ENCODE results near the gene ZNF385B.
A peak's percentile ranks its signal among the peaks of the same experiment; 100 is the strongest.

The ZNF385B gene

DNA sequence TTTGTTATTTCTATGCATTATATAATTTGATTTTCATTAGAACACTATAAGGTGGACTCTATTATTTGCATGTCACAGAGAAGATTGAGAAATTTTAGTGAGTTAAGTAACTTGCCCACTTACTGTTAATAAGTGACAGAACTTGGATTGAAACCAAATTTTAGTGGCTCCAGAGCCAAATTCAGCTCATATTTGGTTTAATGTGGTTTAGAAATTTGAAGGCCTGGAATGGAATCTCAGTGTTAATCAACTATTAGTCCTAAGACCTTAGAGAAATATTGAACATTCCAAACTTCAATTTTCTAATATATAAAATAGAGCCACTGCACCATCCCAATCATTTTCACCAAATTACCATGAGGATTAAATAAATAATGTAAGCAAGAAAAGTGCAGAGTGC, 281.6 kb downstream of the ZNF385B start:
- no peak overlapping the region for H3K4me3 ChIP-seq (ENCODE audit: low read length)
- no peak for DNase-seq (ENCODE audit: low read depth)
- TF ChIP-seq, protein P1, sequence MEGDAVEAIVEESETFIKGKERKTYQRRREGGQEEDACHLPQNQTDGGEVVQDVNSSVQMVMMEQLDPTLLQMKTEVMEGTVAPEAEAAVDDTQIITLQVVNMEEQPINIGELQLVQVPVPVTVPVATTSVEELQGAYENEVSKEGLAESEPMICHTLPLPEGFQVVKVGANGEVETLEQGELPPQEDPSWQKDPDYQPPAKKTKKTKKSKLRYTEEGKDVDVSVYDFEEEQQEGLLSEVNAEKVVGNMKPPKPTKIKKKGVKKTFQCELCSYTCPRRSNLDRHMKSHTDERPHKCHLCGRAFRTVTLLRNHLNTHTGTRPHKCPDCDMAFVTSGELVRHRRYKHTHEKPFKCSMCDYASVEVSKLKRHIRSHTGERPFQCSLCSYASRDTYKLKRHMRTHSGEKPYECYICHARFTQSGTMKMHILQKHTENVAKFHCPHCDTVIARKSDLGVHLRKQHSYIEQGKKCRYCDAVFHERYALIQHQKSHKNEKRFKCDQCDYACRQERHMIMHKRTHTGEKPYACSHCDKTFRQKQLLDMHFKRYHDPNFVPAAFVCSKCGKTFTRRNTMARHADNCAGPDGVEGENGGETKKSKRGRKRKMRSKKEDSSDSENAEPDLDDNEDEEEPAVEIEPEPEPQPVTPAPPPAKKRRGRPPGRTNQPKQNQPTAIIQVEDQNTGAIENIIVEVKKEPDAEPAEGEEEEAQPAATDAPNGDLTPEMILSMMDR (IDR thresholded peaks at IDR 0.05; ENCODE audit: insufficient read depth, low read depth, low read length, missing control alignments): no peak

DNA sequence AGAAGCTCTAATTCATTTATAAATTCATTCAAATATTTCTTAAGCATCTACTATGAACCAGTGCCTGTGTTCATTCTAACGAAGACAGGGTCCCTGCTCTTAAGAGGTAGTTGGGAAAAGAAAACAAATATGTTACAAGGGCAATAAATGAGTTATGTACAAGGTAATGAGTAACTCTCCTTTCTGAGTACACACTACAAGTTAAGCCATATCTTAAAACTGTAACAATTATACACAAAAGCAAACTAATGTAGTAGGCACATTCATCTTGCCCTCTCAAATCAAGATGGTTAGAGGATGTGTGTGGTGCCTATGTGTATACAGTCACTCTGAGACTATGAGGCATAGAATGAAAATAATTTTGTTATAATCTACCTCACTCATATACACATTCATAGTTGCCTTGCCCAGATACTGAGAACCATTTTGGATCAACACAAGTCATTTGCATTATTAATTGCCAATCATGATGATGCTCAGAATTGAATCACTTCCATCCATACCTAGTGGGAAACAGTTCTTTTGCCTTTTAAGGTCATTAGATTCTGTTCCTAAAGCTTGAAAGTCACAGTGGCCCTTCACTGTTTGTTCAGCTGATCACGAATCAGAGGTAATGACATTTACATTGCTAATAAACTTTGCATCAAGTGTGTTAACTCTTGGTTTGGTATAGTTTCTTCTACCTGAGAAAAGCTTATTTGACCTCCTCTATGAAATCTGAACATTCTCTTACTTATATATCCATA, 283.1 kb downstream of the ZNF385B start:
- H3K4me3 ChIP-seq (ENCODE audit: low read length): no peak overlapping the region
- no peak for DNase-seq (ENCODE audit: low read depth)
- TF ChIP-seq, protein P1 (IDR thresholded peaks at IDR 0.05; ENCODE audit: insufficient read depth, low read depth, low read length, missing control alignments): no peak

DNA sequence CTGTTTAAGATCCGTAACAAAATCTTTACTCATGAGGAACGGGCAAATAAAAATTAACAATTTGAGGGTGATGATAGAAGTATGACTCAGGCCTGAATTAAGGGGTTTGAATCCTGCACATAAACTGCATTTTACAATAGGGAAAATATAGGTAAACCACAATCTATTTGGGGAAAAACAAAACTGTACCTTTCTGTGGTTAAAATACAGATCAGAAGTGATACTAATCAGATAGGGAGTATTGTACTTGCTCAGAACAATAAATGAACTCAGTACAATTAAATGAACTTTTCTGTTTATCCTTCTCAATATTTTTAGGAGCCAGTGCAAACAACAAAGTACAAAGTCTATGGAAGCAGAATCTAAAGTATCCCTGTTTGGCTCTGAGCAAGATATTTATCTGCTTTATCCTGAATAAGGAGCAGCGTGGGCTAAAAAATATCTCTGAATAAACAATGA, 287.3 kb downstream of the ZNF385B start:
- TF ChIP-seq, protein P1 (IDR thresholded peaks at IDR 0.05; ENCODE audit: insufficient read depth, low read depth, low read length, missing control alignments): no peak
- H3K4me3 ChIP-seq (ENCODE audit: low read length): no peak overlapping the region
- no peak for DNase-seq (ENCODE audit: low read depth)

DNA sequence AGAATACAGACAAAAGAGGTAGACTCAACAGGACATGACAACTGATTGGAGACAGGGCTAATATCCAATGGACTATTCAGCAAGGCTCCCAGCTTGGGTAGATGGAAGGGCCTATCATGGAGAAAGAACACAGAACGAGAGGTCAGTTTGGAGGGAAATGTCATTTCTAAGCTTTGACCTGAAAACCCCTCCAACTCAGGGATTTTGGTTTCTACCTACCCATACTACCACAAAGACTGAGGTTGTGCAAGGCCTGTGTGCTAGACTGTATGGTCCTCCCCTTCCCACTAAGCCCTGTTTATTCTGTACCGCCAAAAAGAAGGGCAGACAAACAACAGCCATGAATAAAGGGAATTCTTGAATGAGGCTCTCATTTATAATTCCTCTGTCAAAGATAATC, 288.9 kb downstream of the ZNF385B start:
- H3K4me3 ChIP-seq (ENCODE audit: low read length): no peak overlapping the region
- DNase-seq (ENCODE audit: low read depth): no peak
- TF ChIP-seq, protein P1 (IDR thresholded peaks at IDR 0.05; ENCODE audit: insufficient read depth, low read depth, low read length, missing control alignments): no peak

DNA sequence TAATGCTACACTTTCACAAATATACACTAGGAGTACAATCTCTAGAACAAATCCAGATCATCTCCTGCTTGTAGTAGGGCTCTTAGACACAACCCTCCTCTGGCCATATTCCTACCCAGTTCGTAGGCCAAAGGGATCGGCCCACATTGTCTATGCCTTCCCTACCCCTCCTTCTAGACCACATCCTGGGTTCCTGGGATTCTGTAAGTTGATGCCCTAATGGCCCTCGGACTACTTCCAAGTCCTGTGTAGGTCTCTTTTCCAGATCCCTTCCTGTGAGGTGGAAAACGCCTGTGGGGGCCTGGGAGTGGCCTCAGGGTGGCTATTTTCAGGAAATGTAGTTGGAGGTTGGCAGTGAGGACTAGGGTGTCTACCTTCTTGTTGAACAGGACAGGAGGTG, 289.7 kb downstream of the ZNF385B start:
- no peak for DNase-seq (ENCODE audit: low read depth)
- no peak overlapping the region for H3K4me3 ChIP-seq (ENCODE audit: low read length)
- TF ChIP-seq, protein P1 (IDR thresholded peaks at IDR 0.05; ENCODE audit: insufficient read depth, low read depth, low read length, missing control alignments): no peak

DNA sequence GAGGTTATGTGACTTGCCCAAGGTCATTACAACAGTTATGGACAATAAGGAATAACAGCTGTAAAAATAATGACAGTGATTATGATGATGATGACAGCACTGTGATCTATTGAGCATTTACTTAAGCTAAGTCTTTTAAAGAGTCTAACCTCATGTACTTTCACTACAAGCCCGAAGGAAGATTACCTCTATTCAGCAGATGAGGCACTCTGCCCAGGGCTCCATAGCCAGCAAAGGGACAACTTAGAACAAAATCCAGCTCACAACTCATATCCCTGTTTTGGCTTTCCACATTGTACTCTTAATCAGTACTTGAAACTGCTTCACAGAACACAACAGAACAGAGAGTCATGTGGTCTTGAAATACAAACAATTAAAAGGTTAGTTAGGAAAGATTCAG, 290.2 kb downstream of the ZNF385B start:
- TF ChIP-seq, protein P1 (IDR thresholded peaks at IDR 0.05; ENCODE audit: insufficient read depth, low read depth, low read length, missing control alignments): no peak
- DNase-seq (ENCODE audit: low read depth): no peak
- H3K4me3 ChIP-seq (ENCODE audit: low read length): no peak overlapping the region

DNA sequence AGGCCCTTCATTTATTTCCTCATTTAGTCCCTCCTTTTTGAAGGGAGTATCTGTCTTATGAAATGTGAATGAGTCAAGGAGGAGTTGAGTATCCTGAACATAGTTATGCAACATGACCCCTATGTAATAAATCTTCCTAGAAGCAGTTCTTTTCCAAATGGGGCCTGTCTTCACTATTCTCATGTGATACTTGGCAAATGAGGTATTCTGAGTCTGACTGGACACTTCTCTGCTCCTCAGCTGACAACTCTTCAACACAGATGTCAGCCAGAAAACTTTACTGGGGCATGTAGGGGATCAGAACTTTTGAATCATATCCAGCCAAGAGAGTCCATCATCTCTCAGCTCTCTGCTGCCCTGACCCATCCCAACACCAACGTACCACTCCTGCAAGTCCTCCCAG, 291.6 kb downstream of the ZNF385B start:
- DNase-seq (ENCODE audit: low read depth): peak; percentile 81
- TF ChIP-seq, protein P1 (IDR thresholded peaks at IDR 0.05; ENCODE audit: insufficient read depth, low read depth, low read length, missing control alignments): no peak
- H3K4me3 ChIP-seq (ENCODE audit: low read length): no peak overlapping the region
